Neural crest cell (in vitro differentiated cells): Measurements from ENCODE around the gene MICAL2. TPM values are rescaled to one million over a fixed set of nuclear protein-coding genes. Genes with fewer than 3 reads are reported as not detected.
A peak's percentile ranks its signal among the peaks of the same experiment; 100 is the strongest.

Experiments used
- DNase-seq: peaks from one replicate; pipeline ENCODE4 v3.0.0; 2021; ENCODE audit warnings: low read depth, mixed read lengths, low spot score
- H3K27ac Mint-ChIP-seq: one replicate; pipeline ENCODE4 v1.8.0; 2021; ENCODE audit warnings: mild to moderate bottlenecking, mixed read lengths; ENCODE audit not compliant: unreplicated experiment
- H3K27me3 Mint-ChIP-seq: 2 replicates; pipeline ENCODE4 v1.8.0; 2021; ENCODE audit warnings: low read depth, mild to moderate bottlenecking, mixed read lengths
- H3K36me3 Mint-ChIP-seq: 2 replicates; pipeline ENCODE4 v1.8.0; 2021; ENCODE audit warnings: low read depth, mild to moderate bottlenecking, mixed read lengths
- H3K4me1 Mint-ChIP-seq: 2 replicates; pipeline ENCODE4 v1.8.0; 2021; ENCODE audit warnings: mixed read lengths
- H3K4me3 Mint-ChIP-seq: one replicate; pipeline ENCODE4 v1.8.0; 2021; ENCODE audit warnings: mild to moderate bottlenecking, mixed read lengths
- H3K9me3 Mint-ChIP-seq: 2 replicates; pipeline ENCODE4 v1.8.0; 2021; ENCODE audit warnings: mixed read lengths
- total RNA-seq: library from RNA; stranded (reverse); gene quantifications from 2 replicates; pipeline ENCODE4 v1.2.1, GENCODE V29; 2021
- TF ChIP-seq, protein P1 (sequence below): fragments of 200-600 bp; sonication (generic); conservative IDR thresholded peaks from 2 replicates; pipeline ENCODE4 v1.5.0; 2021; ENCODE audit warnings: antibody characterized with exemption, mild to moderate bottlenecking

MICAL2 gene
- total RNA-seq, 1 donor from 2014 or later = 1.1 TPM

- Mint-ChIP-seq H3K4me3 (no peak overlapping the region), H3K9me3 (no peaks in the 10 kb centered on the region), H3K27me3 (no peaks in the 10 kb centered on the region), H3K4me1 (peaks cover 22% of the 10 kb centered on the region), H3K27ac (no peak overlapping the region), H3K36me3 (no peaks in the 10 kb centered on the region)
- TF ChIP-seq, protein P1, sequence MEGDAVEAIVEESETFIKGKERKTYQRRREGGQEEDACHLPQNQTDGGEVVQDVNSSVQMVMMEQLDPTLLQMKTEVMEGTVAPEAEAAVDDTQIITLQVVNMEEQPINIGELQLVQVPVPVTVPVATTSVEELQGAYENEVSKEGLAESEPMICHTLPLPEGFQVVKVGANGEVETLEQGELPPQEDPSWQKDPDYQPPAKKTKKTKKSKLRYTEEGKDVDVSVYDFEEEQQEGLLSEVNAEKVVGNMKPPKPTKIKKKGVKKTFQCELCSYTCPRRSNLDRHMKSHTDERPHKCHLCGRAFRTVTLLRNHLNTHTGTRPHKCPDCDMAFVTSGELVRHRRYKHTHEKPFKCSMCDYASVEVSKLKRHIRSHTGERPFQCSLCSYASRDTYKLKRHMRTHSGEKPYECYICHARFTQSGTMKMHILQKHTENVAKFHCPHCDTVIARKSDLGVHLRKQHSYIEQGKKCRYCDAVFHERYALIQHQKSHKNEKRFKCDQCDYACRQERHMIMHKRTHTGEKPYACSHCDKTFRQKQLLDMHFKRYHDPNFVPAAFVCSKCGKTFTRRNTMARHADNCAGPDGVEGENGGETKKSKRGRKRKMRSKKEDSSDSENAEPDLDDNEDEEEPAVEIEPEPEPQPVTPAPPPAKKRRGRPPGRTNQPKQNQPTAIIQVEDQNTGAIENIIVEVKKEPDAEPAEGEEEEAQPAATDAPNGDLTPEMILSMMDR = no peak
- DNase-seq = no peak
Measured at GRCh38 chr11:12137005-12137690, 26.8 kb downstream of the MICAL2 start.

DNA sequence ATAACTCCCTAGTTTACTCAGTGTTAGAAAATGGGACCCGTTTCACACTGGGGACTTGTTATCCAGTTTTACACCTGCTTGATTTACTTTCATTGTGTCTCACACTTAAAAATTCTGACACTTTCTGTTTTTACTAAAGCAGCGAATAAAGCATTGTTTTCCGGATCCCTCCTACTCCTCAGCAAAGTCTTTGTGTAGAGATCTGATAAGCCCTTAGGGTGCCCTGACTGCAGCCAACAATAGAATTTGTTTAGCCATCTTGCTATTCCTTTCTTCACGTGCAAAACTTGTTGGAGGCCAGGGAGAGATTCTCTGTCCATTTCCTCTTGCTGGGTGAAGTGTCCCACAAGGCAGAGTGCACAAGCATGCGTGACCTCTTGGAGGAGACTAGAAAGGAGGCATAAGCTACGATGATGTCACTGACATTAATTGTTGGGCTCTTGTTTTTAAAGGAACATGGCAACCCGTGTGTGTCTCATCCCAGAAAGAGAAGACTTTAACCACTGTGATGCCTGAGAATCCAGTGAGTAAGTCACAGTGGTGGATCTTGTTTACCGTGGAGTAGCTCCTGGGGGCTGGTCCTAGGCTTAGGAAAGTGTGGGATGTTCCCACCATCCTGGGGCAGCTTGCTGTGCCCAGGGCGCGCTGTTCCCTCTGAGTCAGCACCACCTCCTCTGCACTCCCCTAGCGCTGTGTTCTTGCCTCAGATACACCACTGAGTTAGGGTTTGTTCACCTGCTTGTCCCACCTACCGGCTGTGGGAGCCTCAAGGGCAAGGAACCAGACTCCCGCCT is 27.7 kb downstream of the MICAL2 start:
- Mint-ChIP-seq H3K27ac (peak overlapping the region; percentile 36), H3K4me3 (no peak overlapping the region), H3K36me3 (no peaks in the 10 kb centered on the region), H3K27me3 (no peaks in the 10 kb centered on the region), H3K4me1 (peaks cover 22% of the 10 kb centered on the region), H3K9me3 (no peaks in the 10 kb centered on the region)
- TF ChIP-seq, protein P1 = no peak
- no peak for DNase-seq

GRCh38 chr11:12139144-12139881 is 28.9 kb downstream of the MICAL2 start:
- TF ChIP-seq, protein P1 = no peak
- Mint-ChIP-seq H3K4me1 (peaks cover 22% of the 10 kb centered on the region), H3K27me3 (no peaks in the 10 kb centered on the region), H3K36me3 (no peaks in the 10 kb centered on the region), H3K9me3 (no peaks in the 10 kb centered on the region), H3K4me3 (no peak overlapping the region), H3K27ac (no peak overlapping the region)
- DNase-seq = no peak

DNA sequence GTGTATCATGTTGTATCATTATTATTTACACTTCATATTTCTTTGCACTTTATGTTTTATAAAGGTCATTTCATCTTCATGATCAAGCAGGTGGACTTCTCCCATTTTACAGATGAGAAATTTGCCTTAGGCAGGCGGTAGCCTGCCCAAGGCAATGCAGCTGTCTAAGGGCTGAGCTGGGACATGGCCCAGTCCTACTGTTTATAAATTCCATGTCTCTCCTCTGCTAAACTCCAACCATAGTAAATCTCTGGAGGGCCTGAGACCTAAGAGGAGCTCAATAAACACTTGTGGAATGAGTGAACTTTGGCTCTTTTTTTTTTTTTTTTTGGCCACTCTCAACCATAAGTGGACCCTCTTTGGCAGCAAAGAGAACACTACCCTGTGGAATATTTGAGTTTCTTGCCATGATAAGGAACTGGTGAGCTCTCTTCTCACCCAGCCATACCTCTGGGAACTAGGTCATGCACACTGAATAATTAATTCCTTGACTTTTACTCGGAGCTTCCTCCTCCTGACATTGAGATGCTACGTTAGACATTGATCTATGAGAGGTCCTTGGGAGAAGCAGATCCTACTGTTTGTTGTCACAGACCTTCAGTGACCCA is 29.9 kb downstream of the MICAL2 start:
- Mint-ChIP-seq H3K27ac (no peak overlapping the region), H3K27me3 (no peaks in the 10 kb centered on the region), H3K9me3 (no peaks in the 10 kb centered on the region), H3K4me1 (peaks cover 22% of the 10 kb centered on the region), H3K36me3 (no peaks in the 10 kb centered on the region), H3K4me3 (no peak overlapping the region)
- TF ChIP-seq, protein P1 = no peak
- no peak for DNase-seq

- no peak for DNase-seq
- H3K27ac Mint-ChIP-seq = no peak overlapping the region
- peaks cover 1% of the 10 kb centered on the region for H3K9me3 Mint-ChIP-seq
- TF ChIP-seq, protein P1 = no peak
- no peaks in the 10 kb centered on the region for H3K27me3 Mint-ChIP-seq
- H3K36me3 Mint-ChIP-seq = no peaks in the 10 kb centered on the region
- no peak overlapping the region for H3K4me3 Mint-ChIP-seq
- H3K4me1 Mint-ChIP-seq = peaks cover 22% of the 10 kb centered on the region
Measured at GRCh38 chr11:12141283-12141682, 30.9 kb downstream of the MICAL2 start.
